IMR-90 (cell line): ENCODE measurements around the gene TICAM1.

Experiments
- CEBPB ChIP-seq: IDR thresholded peaks from 2 replicates; pipeline ENCODE4 v1.6.1; 2012; ENCODE audit warnings: low read depth, low read length, improper control_type of control experiment
- CHD1 ChIP-seq: IDR thresholded peaks from 2 replicates; pipeline ENCODE4 v1.6.1; 2012; ENCODE audit warnings: low read depth, low read length, improper control_type of control experiment
- CTCF ChIP-seq: conservative IDR thresholded peaks from 2 replicates; pipeline ENCODE4 v1.5.1; 2012; ENCODE audit warnings: mild to moderate bottlenecking, low read depth, low read length, improper control_type of control experiment
- FOS ChIP-seq: fragments of 150-350 bp; IDR thresholded peaks from 2 replicates; pipeline ENCODE4 v1.6.1; 2016; ENCODE audit warnings: low read depth, low read length
- MAZ ChIP-seq: IDR thresholded peaks from 2 replicates; pipeline ENCODE4 v1.6.1; 2012; ENCODE audit warnings: low read depth, mild to moderate bottlenecking, low read length, improper control_type of control experiment, moderate library complexity, borderline replicate concordance
- POLR2A ChIP-seq: IDR thresholded peaks from 2 replicates; pipeline ENCODE4 v1.6.1; 2012; ENCODE audit warnings: mild to moderate bottlenecking, low read depth, low read length
- RFX5 ChIP-seq: IDR thresholded peaks from 2 replicates; pipeline ENCODE4 v1.8.0; 2012; ENCODE audit warnings: low read depth, mild to moderate bottlenecking, low read length, moderate library complexity

- TF ChIP-seq FOS (no peak), CTCF (no peak), POLR2A (no peak), RFX5 (no peak), MAZ (no peak), CHD1 (no peak), CEBPB (no peak)
These were observed 36.5 kb downstream of the TICAM1 start for GRCh38 chr19:4794971-4795370.
